ENCODE measurements around the gene PLA2G3.

- TF ChIP-seq, protein P1, sequence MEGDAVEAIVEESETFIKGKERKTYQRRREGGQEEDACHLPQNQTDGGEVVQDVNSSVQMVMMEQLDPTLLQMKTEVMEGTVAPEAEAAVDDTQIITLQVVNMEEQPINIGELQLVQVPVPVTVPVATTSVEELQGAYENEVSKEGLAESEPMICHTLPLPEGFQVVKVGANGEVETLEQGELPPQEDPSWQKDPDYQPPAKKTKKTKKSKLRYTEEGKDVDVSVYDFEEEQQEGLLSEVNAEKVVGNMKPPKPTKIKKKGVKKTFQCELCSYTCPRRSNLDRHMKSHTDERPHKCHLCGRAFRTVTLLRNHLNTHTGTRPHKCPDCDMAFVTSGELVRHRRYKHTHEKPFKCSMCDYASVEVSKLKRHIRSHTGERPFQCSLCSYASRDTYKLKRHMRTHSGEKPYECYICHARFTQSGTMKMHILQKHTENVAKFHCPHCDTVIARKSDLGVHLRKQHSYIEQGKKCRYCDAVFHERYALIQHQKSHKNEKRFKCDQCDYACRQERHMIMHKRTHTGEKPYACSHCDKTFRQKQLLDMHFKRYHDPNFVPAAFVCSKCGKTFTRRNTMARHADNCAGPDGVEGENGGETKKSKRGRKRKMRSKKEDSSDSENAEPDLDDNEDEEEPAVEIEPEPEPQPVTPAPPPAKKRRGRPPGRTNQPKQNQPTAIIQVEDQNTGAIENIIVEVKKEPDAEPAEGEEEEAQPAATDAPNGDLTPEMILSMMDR (IDR thresholded peaks at IDR 0.05; ENCODE audit: insufficient read depth, low read length, poor library complexity, severe bottlenecking), result no peak
- no peak for TF ChIP-seq EZH2phosphoT487 (conservative IDR thresholded peaks at IDR 0.05; ENCODE audit: low read length)
Measured at GRCh38 chr22:31138126-31138525, 2.2 kb downstream of the PLA2G3 start.
